Breast epithelium (tissue), 3 donors: ENCODE results near the gene RHBDF2.

ENCODE experiments used
- CTCF ChIP-seq, 3 donors: fragments of 450-650 bp; IDR thresholded peaks; one replicate each; pipeline ENCODE4 v1.5.1; 2016 to 2017; ENCODE audit warnings: antibody characterized with exemption in 3 of 3, mild to moderate bottlenecking in 3 of 3, moderate library complexity in 3 of 3
- POLR2A ChIP-seq: fragments of 450-650 bp; IDR thresholded peaks from one replicate; pipeline ENCODE4 v1.6.1; 2016; ENCODE audit warnings: antibody characterized with exemption, mild to moderate bottlenecking, moderate library complexity

- no peak for TF ChIP-seq CTCF (IDR thresholded peaks at IDR 0.05)
- no peak for TF ChIP-seq POLR2A
Measured at GRCh38 chr17:76537578-76538280, 36.5 kb upstream of the RHBDF2 start, which contains the start of gene CYGB.
